DOHH2 (cell line): ENCODE data around the gene RGMB.

Experiments used
- H3F3A ChIP-seq: fragments of 200-600 bp; sonication (generic), shearing (Covaris generic); 2 replicates; pipeline ENCODE4 v1.6.0; 2016; ENCODE audit warnings: antibody characterized with exemption, mild to moderate bottlenecking; ENCODE audit not compliant: control insufficient read depth, insufficient read depth
- H3K27ac ChIP-seq: fragments of 200-600 bp; sonication (generic); 2 replicates; pipeline ENCODE4 v1.5.1; 2014; ENCODE audit warnings: low read depth, mild to moderate bottlenecking, low read length, moderate library complexity
- H3K27me3 ChIP-seq: fragments of 200-600 bp; sonication (generic); 2 replicates; pipeline ENCODE4 v1.6.1; 2014; ENCODE audit warnings: mild to moderate bottlenecking, low read length, mixed read lengths; ENCODE audit not compliant: control insufficient read depth
- H3K36me3 ChIP-seq: fragments of 200-600 bp; sonication (generic); 2 replicates; pipeline ENCODE4 v1.6.1; 2014; ENCODE audit warnings: mild to moderate bottlenecking, low read length, moderate library complexity, mixed read lengths; ENCODE audit not compliant: control insufficient read depth
- H3K4me1 ChIP-seq: fragments of 200-600 bp; sonication (generic); 2 replicates; pipeline ENCODE4 v1.6.1; 2014; ENCODE audit warnings: mild to moderate bottlenecking, low read length, mixed read lengths; ENCODE audit not compliant: control insufficient read depth
- H3K4me2 ChIP-seq: fragments of 200-600 bp; sonication (generic); 2 replicates; pipeline ENCODE4 v1.6.0; 2014; ENCODE audit warnings: mild to moderate bottlenecking, low read length, moderate library complexity
- H3K4me3 ChIP-seq: fragments of 200-600 bp; sonication (generic); 2 replicates; pipeline ENCODE4 v1.5.1; 2014; ENCODE audit warnings: mild to moderate bottlenecking, low read length, mixed read lengths
- H3K79me2 ChIP-seq: fragments of 200-600 bp; sonication (generic); 2 replicates; pipeline ENCODE4 v1.6.1; 2014; ENCODE audit warnings: mild to moderate bottlenecking, low read length, mixed read lengths; ENCODE audit not compliant: control insufficient read depth
- H3K9me2 ChIP-seq: fragments of 200-600 bp; sonication (generic); replicated peaks from 2 replicates; pipeline ENCODE4 v1.6.1; 2014; ENCODE audit warnings: mild to moderate bottlenecking, low read length, mixed read lengths; ENCODE audit not compliant: control insufficient read depth
- H3K9me3 ChIP-seq: fragments of 200-600 bp; sonication (generic); 2 replicates; pipeline ENCODE4 v1.6.1; 2014; ENCODE audit warnings: antibody characterized with exemption, low read length, mixed read lengths; ENCODE audit not compliant: control insufficient read depth, insufficient read depth
- H4K20me1 ChIP-seq: fragments of 200-600 bp; sonication (generic); 2 replicates; pipeline ENCODE4 v1.6.0; 2014; ENCODE audit warnings: low read depth, mild to moderate bottlenecking, antibody characterized with exemption, low read length, moderate library complexity; ENCODE audit not compliant: control insufficient read depth, insufficient read depth
- CTCF ChIP-seq: fragments of 200-600 bp; sonication (generic); IDR thresholded peaks from one replicate; pipeline ENCODE4 v1.5.1; 2014; ENCODE audit warnings: antibody characterized with exemption, mild to moderate bottlenecking, low read depth, low read length; ENCODE audit not compliant: poor library complexity, severe bottlenecking
- EZH2phosphoT487 ChIP-seq: fragments of 200-600 bp; sonication (generic); IDR thresholded peaks from 2 replicates; pipeline ENCODE4 v1.6.1; 2017; ENCODE audit warnings: borderline replicate concordance, mild to moderate bottlenecking, antibody characterized with exemption, low read length, moderate library complexity, mixed read lengths

The RGMB gene

GRCh38 chr5:98768960-98769209 lies 4.6 kb upstream of the RGMB start:
- H3K9me2 ChIP-seq = no peaks in the 10 kb centered on the region
- peaks cover 9% of the 10 kb centered on the region; the same call in 1 of the 2 replicates for H3F3A ChIP-seq
- H3K36me3 ChIP-seq = no peaks in the 10 kb centered on the region
- peak overlapping the region; percentile 82 for H3K4me2 ChIP-seq
- H3K4me3 ChIP-seq = peak overlapping the region; percentile 72; the same call in 1 of the 2 replicates
- 0 out of 2 replicates have a peak, but pooled peaks cover 5% of the 10 kb centered on the region for H4K20me1 ChIP-seq
- peaks cover 56% of the 10 kb centered on the region for H3K27me3 ChIP-seq
- no peak for TF ChIP-seq CTCF
- TF ChIP-seq EZH2phosphoT487 = no peak
- no peak overlapping the region for H3K27ac ChIP-seq
- peaks cover 50% of the 10 kb centered on the region for H3K4me1 ChIP-seq
- no peaks in the 10 kb centered on the region for H3K79me2 ChIP-seq
- H3K9me3 ChIP-seq = no peaks in the 10 kb centered on the region

DNA sequence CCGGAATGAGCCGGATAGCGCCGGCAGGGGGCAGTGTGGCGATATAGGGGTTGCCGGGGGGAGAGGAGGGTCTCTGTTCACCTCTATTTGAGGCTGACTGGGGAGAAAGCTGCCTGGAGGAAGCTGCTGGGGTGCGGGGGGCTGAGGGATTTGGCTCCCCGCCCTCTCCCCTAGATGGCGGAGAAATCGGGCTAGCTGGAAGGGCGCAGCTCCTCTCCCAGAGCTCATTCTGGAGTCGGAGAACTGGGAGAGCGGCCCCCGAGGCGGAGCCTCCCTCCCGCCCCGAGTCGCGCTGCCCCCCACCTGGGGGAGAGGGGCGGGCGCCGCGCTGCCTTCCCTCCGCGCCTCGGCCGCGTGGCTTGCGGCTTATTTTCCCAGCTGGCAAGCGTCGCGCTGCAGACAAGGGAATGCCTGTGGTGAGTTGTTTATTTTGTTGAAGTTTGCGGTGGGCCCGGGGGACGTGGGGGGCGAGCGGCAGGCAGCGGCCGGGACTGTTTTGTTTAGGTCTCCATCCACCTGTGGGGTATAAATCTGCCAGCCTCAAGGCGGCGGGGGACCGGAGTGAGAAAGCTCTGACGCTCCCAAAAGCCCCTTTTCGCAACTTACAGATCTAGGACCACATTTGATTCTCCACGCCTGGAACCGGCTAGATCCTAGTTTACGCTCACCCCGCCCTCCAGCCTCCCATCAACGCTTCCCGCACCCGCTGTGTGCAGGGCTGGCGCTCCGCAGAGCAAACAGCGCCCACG lies 4.1 kb upstream of the RGMB start:
- no peak; the same call in 1 of the 2 replicates for TF ChIP-seq EZH2phosphoT487
- peak; percentile 70 for TF ChIP-seq CTCF
- H4K20me1 ChIP-seq = 0 out of 2 replicates have a peak, but pooled peaks cover 5% of the 10 kb centered on the region
- peaks cover 9% of the 10 kb centered on the region; the same call in 1 of the 2 replicates for H3F3A ChIP-seq
- peak overlapping the region; percentile 82 for H3K4me2 ChIP-seq
- no peaks in the 10 kb centered on the region for H3K9me3 ChIP-seq
- no peaks in the 10 kb centered on the region for H3K9me2 ChIP-seq
- H3K79me2 ChIP-seq = peaks cover 2% of the 10 kb centered on the region
- peak overlapping the region; percentile 72 for H3K4me3 ChIP-seq
- H3K27ac ChIP-seq = no peak overlapping the region
- H3K36me3 ChIP-seq = no peaks in the 10 kb centered on the region
- peaks cover 50% of the 10 kb centered on the region for H3K4me1 ChIP-seq
- H3K27me3 ChIP-seq = peaks cover 52% of the 10 kb centered on the region

DNA sequence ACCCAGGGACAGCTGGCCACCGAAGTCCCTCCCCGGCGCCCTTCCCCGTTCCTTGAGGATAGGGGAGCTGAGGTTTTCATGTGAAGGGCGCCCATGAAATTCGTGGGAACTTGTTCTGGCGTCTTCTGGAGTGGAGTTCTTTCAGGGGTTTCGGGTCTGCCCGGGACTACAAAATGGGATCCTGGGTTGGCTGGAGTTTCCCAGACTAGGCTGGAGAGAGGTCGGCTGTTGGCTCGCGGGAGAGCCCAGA lies 3.6 kb upstream of the RGMB start:
- H4K20me1 ChIP-seq = peaks cover 10% of the 10 kb centered on the region
- peak overlapping the region; percentile 82 for H3K4me2 ChIP-seq
- H3K79me2 ChIP-seq = peaks cover 7% of the 10 kb centered on the region
- H3K27ac ChIP-seq = no peak overlapping the region
- H3K9me3 ChIP-seq = no peaks in the 10 kb centered on the region
- no peaks in the 10 kb centered on the region for H3K36me3 ChIP-seq
- peaks cover 53% of the 10 kb centered on the region for H3K4me1 ChIP-seq
- peaks cover 52% of the 10 kb centered on the region for H3K27me3 ChIP-seq
- H3K9me2 ChIP-seq = no peaks in the 10 kb centered on the region
- H3K4me3 ChIP-seq = peak overlapping the region; percentile 72
- TF ChIP-seq CTCF (no peak), EZH2phosphoT487 (peak; percentile 78; the same call in 1 of the 2 replicates)
- peaks cover 9% of the 10 kb centered on the region; the same call in 1 of the 2 replicates for H3F3A ChIP-seq
